Measurements from ENCODE around the gene RGS3.

RGS3 gene

GRCh38 chr9:113525205-113525604, 61.7 kb downstream of the RGS3 start:
- Histone ChIP-seq H2BK12ac (ENCODE audit: low read length) (peak overlapping the region; percentile 18), H3K14ac (ENCODE audit: low read length) (no peak overlapping the region), H3K9ac (ENCODE audit: low read depth, low read length, poor library complexity) (no peak overlapping the region), H2AK5ac (ENCODE audit: low read depth, low read length) (no peak overlapping the region), H4K91ac (ENCODE audit: low read depth, low read length, poor library complexity) (no peak overlapping the region), H3K27ac (replicated peaks; ENCODE audit: low read length) (no peak overlapping the region), H3K4me3 (ENCODE audit: low read length in 2 of 2) (no peak overlapping the region), H3K36me3 (replicated peaks in 1 of 2; ENCODE audit: control insufficient read depth in 2 of 2, insufficient read depth in 2 of 2, low read length in 2 of 2) (peaks cover 0 to 12% of the 10 kb centered on the region in 2 donors), H3K27me3 (ENCODE audit: control insufficient read depth in 3 of 3, insufficient read depth in 3 of 3, low read depth in 1 of 3, low read length in 3 of 3) (no peaks in the 10 kb centered on the region), H3K18ac (ENCODE audit: low read length) (peak overlapping the region; percentile 50), H4K8ac (ENCODE audit: low read depth, low read length) (no peak overlapping the region), H3K4me1 (ENCODE audit: control insufficient read depth in 2 of 2, insufficient read depth in 1 of 2, low read depth in 1 of 2, low read length in 2 of 2) (peaks cover 4 to 7% of the 10 kb centered on the region in 2 donors), H3K4ac (ENCODE audit: low read length) (no peak overlapping the region), H3K79me1 (ENCODE audit: low read depth, low read length) (no peaks in the 10 kb centered on the region), H3K9me3 (replicated peaks in 1 of 2; ENCODE audit: control insufficient read depth in 2 of 2, insufficient read depth in 1 of 2, low read depth in 1 of 2, low read length in 2 of 2) (no peaks in the 10 kb centered on the region), H2BK120ac (ENCODE audit: low read depth, low read length) (no peak overlapping the region), H3K4me2 (ENCODE audit: insufficient read depth, low read length, poor library complexity, severe bottlenecking) (no peak overlapping the region), H2BK15ac (ENCODE audit: low read length) (peak overlapping the region; percentile 50), H3K23ac (ENCODE audit: low read depth, low read length, poor library complexity) (no peak overlapping the region), H2AFZ (ENCODE audit: low read length) (no peak overlapping the region), H2BK5ac (ENCODE audit: low read length) (peak overlapping the region; percentile 10)
- no CpG with 5 or more reads among the region's 4 CpGs for WGBS, 2 donors (ENCODE audit: extremely low coverage in 2 of 2, insufficient read length in 2 of 2, insufficient replicate concordance in 1 of 2)
- DNase-seq (ENCODE audit: low spot score), result no peak

- peaks cover 4 to 7% of the 10 kb centered on the region in 2 donors for H3K4me1 ChIP-seq (ENCODE audit: control insufficient read depth in 2 of 2, insufficient read depth in 1 of 2, low read depth in 1 of 2, low read length in 2 of 2)
- no peak overlapping the region for H2BK120ac ChIP-seq (ENCODE audit: low read depth, low read length)
- no CpG with 5 or more reads among the region's 8 CpGs for WGBS, 2 donors (ENCODE audit: extremely low coverage in 2 of 2, insufficient read length in 2 of 2, insufficient replicate concordance in 1 of 2)
- H3K4me2 ChIP-seq (ENCODE audit: insufficient read depth, low read length, poor library complexity, severe bottlenecking), result no peak overlapping the region
- H3K4ac ChIP-seq (ENCODE audit: low read length), result no peak overlapping the region
- no peak overlapping the region for H2AFZ ChIP-seq (ENCODE audit: low read length)
- peak overlapping the region; percentile 28 for H3K18ac ChIP-seq (ENCODE audit: low read length)
- H3K14ac ChIP-seq (ENCODE audit: low read length), result no peak overlapping the region
- no peak overlapping the region for H2AK5ac ChIP-seq (ENCODE audit: low read depth, low read length)
- no peak overlapping the region for H3K9ac ChIP-seq (ENCODE audit: low read depth, low read length, poor library complexity)
- no peaks in the 10 kb centered on the region for H3K27me3 ChIP-seq (ENCODE audit: control insufficient read depth in 3 of 3, insufficient read depth in 3 of 3, low read depth in 1 of 3, low read length in 3 of 3)
- H3K79me1 ChIP-seq (ENCODE audit: low read depth, low read length), result no peaks in the 10 kb centered on the region
- H3K36me3 ChIP-seq (replicated peaks in 1 of 2; ENCODE audit: control insufficient read depth in 2 of 2, insufficient read depth in 2 of 2, low read length in 2 of 2), result peaks cover 0 to 12% of the 10 kb centered on the region in 2 donors
- H3K27ac ChIP-seq (replicated peaks; ENCODE audit: low read length), result no peak overlapping the region
- H4K8ac ChIP-seq (ENCODE audit: low read depth, low read length), result no peak overlapping the region
- no peak overlapping the region for H2BK5ac ChIP-seq (ENCODE audit: low read length)
- no peak overlapping the region for H3K4me3 ChIP-seq (ENCODE audit: low read length in 2 of 2)
- no peak overlapping the region for H3K23ac ChIP-seq (ENCODE audit: low read depth, low read length, poor library complexity)
- H4K91ac ChIP-seq (ENCODE audit: low read depth, low read length, poor library complexity), result no peak overlapping the region
- H2BK12ac ChIP-seq (ENCODE audit: low read length), result no peak overlapping the region
- H3K9me3 ChIP-seq (replicated peaks in 1 of 2; ENCODE audit: control insufficient read depth in 2 of 2, insufficient read depth in 1 of 2, low read depth in 1 of 2, low read length in 2 of 2), result no peaks in the 10 kb centered on the region
- no peak for DNase-seq (ENCODE audit: low spot score)
- H2BK15ac ChIP-seq (ENCODE audit: low read length), result no peak overlapping the region
Observed at GRCh38 chr9:113525831-113526230, 62.3 kb downstream of the RGS3 start.

GRCh38 chr9:113526231-113526746, 62.8 kb downstream of the RGS3 start:
- no peak overlapping the region for H4K8ac ChIP-seq (ENCODE audit: low read depth, low read length)
- no CpG with 5 or more reads among the region's 8 CpGs for WGBS, 2 donors (ENCODE audit: extremely low coverage in 2 of 2, insufficient read length in 2 of 2, insufficient replicate concordance in 1 of 2)
- H3K36me3 ChIP-seq (replicated peaks in 1 of 2; ENCODE audit: control insufficient read depth in 2 of 2, insufficient read depth in 2 of 2, low read length in 2 of 2), result peaks cover 0 to 12% of the 10 kb centered on the region in 2 donors
- H3K27me3 ChIP-seq (ENCODE audit: control insufficient read depth in 3 of 3, insufficient read depth in 3 of 3, low read depth in 1 of 3, low read length in 3 of 3), result no peaks in the 10 kb centered on the region
- H2BK15ac ChIP-seq (ENCODE audit: low read length), result no peak overlapping the region
- no peak overlapping the region for H2AFZ ChIP-seq (ENCODE audit: low read length)
- no peak overlapping the region for H2BK12ac ChIP-seq (ENCODE audit: low read length)
- no peak overlapping the region for H3K27ac ChIP-seq (replicated peaks; ENCODE audit: low read length)
- peak overlapping the region; percentile 11 for H3K18ac ChIP-seq (ENCODE audit: low read length)
- no peak overlapping the region for H3K9ac ChIP-seq (ENCODE audit: low read depth, low read length, poor library complexity)
- H2BK120ac ChIP-seq (ENCODE audit: low read depth, low read length), result no peak overlapping the region
- no peak overlapping the region for H4K91ac ChIP-seq (ENCODE audit: low read depth, low read length, poor library complexity)
- no peak overlapping the region for H3K14ac ChIP-seq (ENCODE audit: low read length)
- no peak overlapping the region for H3K4me2 ChIP-seq (ENCODE audit: insufficient read depth, low read length, poor library complexity, severe bottlenecking)
- DNase-seq (ENCODE audit: low spot score), result no peak
- H3K9me3 ChIP-seq (replicated peaks in 1 of 2; ENCODE audit: control insufficient read depth in 2 of 2, insufficient read depth in 1 of 2, low read depth in 1 of 2, low read length in 2 of 2), result no peaks in the 10 kb centered on the region
- H3K4ac ChIP-seq (ENCODE audit: low read length), result no peak overlapping the region
- peak overlapping the region in 1 of 2 donors; percentile 19 for H3K4me3 ChIP-seq (ENCODE audit: low read length in 2 of 2)
- H3K4me1 ChIP-seq (ENCODE audit: control insufficient read depth in 2 of 2, insufficient read depth in 1 of 2, low read depth in 1 of 2, low read length in 2 of 2), result peaks cover 4 to 7% of the 10 kb centered on the region in 2 donors
- no peak overlapping the region for H2AK5ac ChIP-seq (ENCODE audit: low read depth, low read length)
- H2BK5ac ChIP-seq (ENCODE audit: low read length), result no peak overlapping the region
- no peaks in the 10 kb centered on the region for H3K79me1 ChIP-seq (ENCODE audit: low read depth, low read length)
- no peak overlapping the region for H3K23ac ChIP-seq (ENCODE audit: low read depth, low read length, poor library complexity)

GRCh38 chr9:113526841-113527240, 63.3 kb downstream of the RGS3 start:
- Histone ChIP-seq H2BK5ac (ENCODE audit: low read length) (no peak overlapping the region), H3K27me3 (ENCODE audit: control insufficient read depth in 3 of 3, insufficient read depth in 3 of 3, low read depth in 1 of 3, low read length in 3 of 3) (no peaks in the 10 kb centered on the region), H2BK120ac (ENCODE audit: low read depth, low read length) (no peak overlapping the region), H3K9me3 (replicated peaks in 1 of 2; ENCODE audit: control insufficient read depth in 2 of 2, insufficient read depth in 1 of 2, low read depth in 1 of 2, low read length in 2 of 2) (no peaks in the 10 kb centered on the region), H4K91ac (ENCODE audit: low read depth, low read length, poor library complexity) (no peak overlapping the region), H3K4me1 (ENCODE audit: control insufficient read depth in 2 of 2, insufficient read depth in 1 of 2, low read depth in 1 of 2, low read length in 2 of 2) (peaks cover 4 to 7% of the 10 kb centered on the region in 2 donors), H3K4me3 (ENCODE audit: low read length in 2 of 2) (no peak overlapping the region), H3K9ac (ENCODE audit: low read depth, low read length, poor library complexity) (no peak overlapping the region), H2BK15ac (ENCODE audit: low read length) (no peak overlapping the region), H3K4me2 (ENCODE audit: insufficient read depth, low read length, poor library complexity, severe bottlenecking) (no peak overlapping the region), H3K14ac (ENCODE audit: low read length) (no peak overlapping the region), H2AFZ (ENCODE audit: low read length) (no peak overlapping the region), H3K4ac (ENCODE audit: low read length) (no peak overlapping the region), H3K27ac (replicated peaks; ENCODE audit: low read length) (no peak overlapping the region), H3K36me3 (replicated peaks in 1 of 2; ENCODE audit: control insufficient read depth in 2 of 2, insufficient read depth in 2 of 2, low read length in 2 of 2) (peaks cover 0 to 12% of the 10 kb centered on the region in 2 donors), H2AK5ac (ENCODE audit: low read depth, low read length) (no peak overlapping the region), H3K23ac (ENCODE audit: low read depth, low read length, poor library complexity) (no peak overlapping the region), H2BK12ac (ENCODE audit: low read length) (no peak overlapping the region), H4K8ac (ENCODE audit: low read depth, low read length) (no peak overlapping the region), H3K18ac (ENCODE audit: low read length) (no peak overlapping the region), H3K79me1 (ENCODE audit: low read depth, low read length) (no peaks in the 10 kb centered on the region)
- no peak for DNase-seq (ENCODE audit: low spot score)
- no CpG with 5 or more reads among the region's 4 CpGs for WGBS, 2 donors (ENCODE audit: extremely low coverage in 2 of 2, insufficient read length in 2 of 2, insufficient replicate concordance in 1 of 2)
